GM23338 (cell line): Measurements from ENCODE around the gene ERCC5. TPM values are rescaled to one million over a fixed set of nuclear protein-coding genes. Genes with fewer than 3 reads are reported as not detected.

Source experiments
- ATAC-seq: fragments of 200-7000 bp; cut with Tn5 transposase; 3 replicates; pipeline ENCODE4 v1.9.1; 2020
- DNase-seq: peaks from one replicate; pipeline ENCODE4 v3.0.0-alpha.2; 2015; ENCODE audit warnings: low spot score
- H2AFZ ChIP-seq: fragments of 200-600 bp; sonication (generic); 2 replicates; pipeline ENCODE4 v1.8.0; 2016; ENCODE audit warnings: antibody characterized with exemption, mild to moderate bottlenecking, moderate library complexity
- H3F3A ChIP-seq: fragments of 200-600 bp; sonication (generic); replicated peaks from 2 replicates; pipeline ENCODE4 v1.8.0; 2017; ENCODE audit warnings: antibody characterized with exemption, mixed run types, low read depth
- H3K27ac ChIP-seq: fragments of 200-600 bp; sonication (generic); 2 replicates; pipeline ENCODE4 v1.6.1; 2016; ENCODE audit warnings: low read depth
- H3K27me3 ChIP-seq: fragments of 200-600 bp; sonication (generic); 2 replicates; pipeline ENCODE4 v1.8.0; 2016; ENCODE audit warnings: mild to moderate bottlenecking, mixed run types, moderate library complexity; ENCODE audit not compliant: insufficient read depth
- H3K36me3 ChIP-seq: fragments of 200-600 bp; sonication (generic); 2 replicates; pipeline ENCODE4 v1.8.0; 2016; ENCODE audit warnings: mild to moderate bottlenecking; ENCODE audit not compliant: insufficient read depth
- H3K4me1 ChIP-seq: fragments of 200-600 bp; sonication (generic); 2 replicates; pipeline ENCODE4 v1.8.0; 2016; ENCODE audit warnings: mild to moderate bottlenecking, moderate library complexity; ENCODE audit not compliant: insufficient read depth
- H3K4me2 ChIP-seq: fragments of 200-600 bp; sonication (generic); 2 replicates; pipeline ENCODE4 v1.7.1; 2017; ENCODE audit warnings: mixed run types
- H3K4me3 ChIP-seq: fragments of 200-600 bp; sonication (generic); 2 replicates; pipeline ENCODE4 v1.6.1; 2016; ENCODE audit warnings: mixed run types
- H3K79me2 ChIP-seq: fragments of 200-600 bp; sonication (generic); replicated peaks from 2 replicates; pipeline ENCODE4 v1.8.0; 2017; ENCODE audit warnings: mild to moderate bottlenecking; ENCODE audit not compliant: insufficient read depth
- H3K9me2 ChIP-seq: fragments of 200-600 bp; sonication (generic); 2 replicates; pipeline ENCODE4 v1.8.0; 2017; ENCODE audit not compliant: insufficient read depth
- H4K20me1 ChIP-seq: fragments of 200-600 bp; sonication (generic); replicated peaks from 2 replicates; pipeline ENCODE4 v1.8.0; 2017; ENCODE audit warnings: mild to moderate bottlenecking; ENCODE audit not compliant: insufficient read depth
- H3K27ac Mint-ChIP-seq: 2 replicates; pipeline ENCODE4 v1.8.0; 2020; ENCODE audit warnings: inconsistent platforms, mild to moderate bottlenecking, moderate library complexity, mixed read lengths
- H3K27me3 Mint-ChIP-seq: 3 replicates; pipeline ENCODE4 v1.8.0; 2022; ENCODE audit warnings: low read depth, mild to moderate bottlenecking, moderate library complexity, mixed read lengths, inconsistent platforms; ENCODE audit not compliant: insufficient read depth, poor library complexity
- H3K36me3 Mint-ChIP-seq: 3 replicates; pipeline ENCODE4 v1.8.0; 2021; ENCODE audit warnings: low read depth, mild to moderate bottlenecking, inconsistent platforms, moderate library complexity, mixed read lengths
- H3K4me1 Mint-ChIP-seq: 3 replicates; pipeline ENCODE4 v1.8.0; 2020; ENCODE audit warnings: mild to moderate bottlenecking, inconsistent platforms, mixed read lengths
- H3K4me3 Mint-ChIP-seq: 3 replicates; pipeline ENCODE4 v1.8.0; 2021; ENCODE audit warnings: moderate library complexity, mild to moderate bottlenecking, inconsistent platforms, mixed read lengths
- H3K9me3 Mint-ChIP-seq: 3 replicates; pipeline ENCODE4 v1.8.0; 2020; ENCODE audit warnings: moderate library complexity, mild to moderate bottlenecking, inconsistent platforms, mixed read lengths
- CREB1 ChIP-seq: fragments of 250-450 bp; sonication (Bioruptor Pico); IDR thresholded peaks from 2 replicates; pipeline ENCODE4 v1.5.0; 2020; ENCODE audit warnings: low read depth, mild to moderate bottlenecking, moderate library complexity
- EZH2 ChIP-seq: fragments of 200-600 bp; sonication (generic); IDR thresholded peaks from one replicate; pipeline ENCODE4 v1.8.0; 2017; ENCODE audit warnings: antibody characterized with exemption, mild to moderate bottlenecking, low read depth; ENCODE audit not compliant: unreplicated experiment
- EZH2phosphoT487 ChIP-seq: fragments of 200-600 bp; sonication (generic); IDR thresholded peaks from one replicate; pipeline ENCODE4 v1.8.1; 2018; ENCODE audit warnings: antibody characterized with exemption; ENCODE audit not compliant: unreplicated experiment
- NANOG ChIP-seq: IDR thresholded peaks from 2 replicates; pipeline ENCODE4 v1.6.1; 2016; ENCODE audit warnings: antibody characterized with exemption, borderline replicate concordance
- ZNF114 ChIP-seq: fragments of 250-450 bp; sonication (Bioruptor Pico); IDR thresholded peaks from 2 replicates; pipeline ENCODE4 v1.5.0; 2020; ENCODE audit warnings: mild to moderate bottlenecking, moderate library complexity
- polyA plus RNA-seq: library from polyadenylated mRNA; unstranded; fragments of >200 nt; fragmentation: Nextera tagmentation; extraction: Ambion mirVana; gene quantifications from 2 replicates; pipeline ENCODE4 v1.2.1, GENCODE V29; 2016
- total RNA-seq: library from RNA; depleted of rRNA; stranded (reverse); fragments of >200 nt; shearing (Covaris generic); gene quantifications from 2 replicates; pipeline ENCODE4 v1.2.3, GENCODE V29; 2014
- TF ChIP-seq, protein P1 (sequence below): IDR thresholded peaks from one replicate; pipeline ENCODE4 v1.6.1; 2018; ENCODE audit warnings: antibody characterized with exemption; ENCODE audit not compliant: unreplicated experiment
- TF ChIP-seq, protein P2 (sequence below), 2 experiments: fragments of 200-600 bp in 1 of 2; sonication (generic) in 1 of 2; conservative IDR thresholded peaks; 2 replicates each; pipeline versions ENCODE4 v1.5.1 to v1.6.1; 2016 to 2017; ENCODE audit warnings: antibody characterized with exemption in 2 of 2, low read depth in 2 of 2, mild to moderate bottlenecking in 2 of 2, moderate library complexity in 1 of 2
- TF ChIP-seq, protein P3 (sequence below): IDR thresholded peaks from 2 replicates; pipeline ENCODE4 v1.6.1; 2016; ENCODE audit warnings: antibody characterized with exemption

The ERCC5 gene
- total and polyA plus RNA-seq, 2 experiments from 2014 or later, result 25.4 to 26.2 TPM

DNA sequence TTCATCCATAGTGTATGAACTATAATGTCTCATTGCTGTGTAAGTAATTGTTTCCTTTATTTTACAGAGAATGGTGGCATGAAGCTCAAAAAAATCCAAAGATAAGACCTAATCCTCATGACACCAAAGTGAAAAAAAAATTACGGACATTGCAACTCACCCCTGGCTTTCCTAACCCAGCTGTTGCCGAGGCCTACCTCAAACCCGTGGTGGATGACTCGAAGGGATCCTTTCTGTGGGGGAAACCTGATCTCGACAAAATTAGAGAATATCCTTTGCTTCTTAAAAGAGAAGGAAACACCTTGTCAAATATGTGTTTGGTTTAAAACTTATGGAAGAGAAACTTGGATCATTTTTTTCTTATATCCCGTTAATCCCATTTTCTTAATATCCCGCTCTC, 26.3 kb downstream of the ERCC5 start:
- H3K79me2 ChIP-seq, result no peaks in the 10 kb centered on the region
- H3K4me3 Mint-ChIP-seq, result no peak overlapping the region
- H3K27ac ChIP-seq, result no peak overlapping the region
- 0 out of 2 replicates have a peak, but pooled peaks cover 2% of the 10 kb centered on the region for H4K20me1 ChIP-seq
- peaks cover 27% of the 10 kb centered on the region; the same call in 2 of the 3 replicates for H3K36me3 Mint-ChIP-seq
- no peak overlapping the region for H2AFZ ChIP-seq
- H3K4me3 ChIP-seq, result no peak overlapping the region
- no peaks in the 10 kb centered on the region for H3K27me3 Mint-ChIP-seq
- no peak overlapping the region for H3K4me2 ChIP-seq
- peaks cover 24% of the 10 kb centered on the region for H3K4me1 ChIP-seq
- TF ChIP-seq NANOG, result no peak
- no peak for TF ChIP-seq CREB1
- TF ChIP-seq ZNF114, result no peak
- TF ChIP-seq, protein P1, sequence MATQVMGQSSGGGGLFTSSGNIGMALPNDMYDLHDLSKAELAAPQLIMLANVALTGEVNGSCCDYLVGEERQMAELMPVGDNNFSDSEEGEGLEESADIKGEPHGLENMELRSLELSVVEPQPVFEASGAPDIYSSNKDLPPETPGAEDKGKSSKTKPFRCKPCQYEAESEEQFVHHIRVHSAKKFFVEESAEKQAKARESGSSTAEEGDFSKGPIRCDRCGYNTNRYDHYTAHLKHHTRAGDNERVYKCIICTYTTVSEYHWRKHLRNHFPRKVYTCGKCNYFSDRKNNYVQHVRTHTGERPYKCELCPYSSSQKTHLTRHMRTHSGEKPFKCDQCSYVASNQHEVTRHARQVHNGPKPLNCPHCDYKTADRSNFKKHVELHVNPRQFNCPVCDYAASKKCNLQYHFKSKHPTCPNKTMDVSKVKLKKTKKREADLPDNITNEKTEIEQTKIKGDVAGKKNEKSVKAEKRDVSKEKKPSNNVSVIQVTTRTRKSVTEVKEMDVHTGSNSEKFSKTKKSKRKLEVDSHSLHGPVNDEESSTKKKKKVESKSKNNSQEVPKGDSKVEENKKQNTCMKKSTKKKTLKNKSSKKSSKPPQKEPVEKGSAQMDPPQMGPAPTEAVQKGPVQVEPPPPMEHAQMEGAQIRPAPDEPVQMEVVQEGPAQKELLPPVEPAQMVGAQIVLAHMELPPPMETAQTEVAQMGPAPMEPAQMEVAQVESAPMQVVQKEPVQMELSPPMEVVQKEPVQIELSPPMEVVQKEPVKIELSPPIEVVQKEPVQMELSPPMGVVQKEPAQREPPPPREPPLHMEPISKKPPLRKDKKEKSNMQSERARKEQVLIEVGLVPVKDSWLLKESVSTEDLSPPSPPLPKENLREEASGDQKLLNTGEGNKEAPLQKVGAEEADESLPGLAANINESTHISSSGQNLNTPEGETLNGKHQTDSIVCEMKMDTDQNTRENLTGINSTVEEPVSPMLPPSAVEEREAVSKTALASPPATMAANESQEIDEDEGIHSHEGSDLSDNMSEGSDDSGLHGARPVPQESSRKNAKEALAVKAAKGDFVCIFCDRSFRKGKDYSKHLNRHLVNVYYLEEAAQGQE, result no peak
- TF ChIP-seq, protein P2, sequence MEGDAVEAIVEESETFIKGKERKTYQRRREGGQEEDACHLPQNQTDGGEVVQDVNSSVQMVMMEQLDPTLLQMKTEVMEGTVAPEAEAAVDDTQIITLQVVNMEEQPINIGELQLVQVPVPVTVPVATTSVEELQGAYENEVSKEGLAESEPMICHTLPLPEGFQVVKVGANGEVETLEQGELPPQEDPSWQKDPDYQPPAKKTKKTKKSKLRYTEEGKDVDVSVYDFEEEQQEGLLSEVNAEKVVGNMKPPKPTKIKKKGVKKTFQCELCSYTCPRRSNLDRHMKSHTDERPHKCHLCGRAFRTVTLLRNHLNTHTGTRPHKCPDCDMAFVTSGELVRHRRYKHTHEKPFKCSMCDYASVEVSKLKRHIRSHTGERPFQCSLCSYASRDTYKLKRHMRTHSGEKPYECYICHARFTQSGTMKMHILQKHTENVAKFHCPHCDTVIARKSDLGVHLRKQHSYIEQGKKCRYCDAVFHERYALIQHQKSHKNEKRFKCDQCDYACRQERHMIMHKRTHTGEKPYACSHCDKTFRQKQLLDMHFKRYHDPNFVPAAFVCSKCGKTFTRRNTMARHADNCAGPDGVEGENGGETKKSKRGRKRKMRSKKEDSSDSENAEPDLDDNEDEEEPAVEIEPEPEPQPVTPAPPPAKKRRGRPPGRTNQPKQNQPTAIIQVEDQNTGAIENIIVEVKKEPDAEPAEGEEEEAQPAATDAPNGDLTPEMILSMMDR (conservative IDR thresholded peaks at IDR 0.05; ENCODE audit: low read depth in 2 of 2), result no peak
- TF ChIP-seq EZH2, result no peak
- TF ChIP-seq EZH2phosphoT487, result no peak
- ATAC-seq, result no peak
- DNase-seq, result no peak
- H3K4me1 Mint-ChIP-seq, result peaks cover 20% of the 10 kb centered on the region
- no peaks in the 10 kb centered on the region for H3K27me3 ChIP-seq
- no peaks in the 10 kb centered on the region for H3K9me2 ChIP-seq
- H3K36me3 ChIP-seq, result peaks cover 17% of the 10 kb centered on the region; the same call in 1 of the 2 replicates
- H3K27ac Mint-ChIP-seq, result no peak overlapping the region
- no peaks in the 10 kb centered on the region for H3K9me3 Mint-ChIP-seq
- no peaks in the 10 kb centered on the region for H3F3A ChIP-seq

DNA sequence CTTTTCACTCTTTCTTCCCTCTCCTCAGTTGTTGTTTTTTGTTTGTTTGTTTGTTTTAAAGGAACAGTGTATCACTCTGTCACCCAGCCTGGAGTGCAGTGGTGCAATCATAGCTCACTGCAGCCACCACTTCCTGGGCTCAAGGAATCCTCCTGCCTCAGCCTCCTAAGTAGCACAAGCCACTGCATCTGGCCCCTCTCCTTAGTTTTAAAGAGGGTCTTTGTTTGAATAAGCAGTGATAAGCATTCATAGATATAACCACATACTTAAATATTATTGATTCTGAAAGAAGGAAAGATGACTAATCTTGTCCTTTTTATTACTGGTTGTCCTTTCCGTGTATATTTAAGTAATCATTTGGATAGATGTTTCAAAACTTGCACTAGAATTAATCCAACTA, 26.7 kb downstream of the ERCC5 start:
- DNase-seq (no peak), ATAC-seq (no peak)
- Histone ChIP-seq H3K4me1 (peaks cover 24% of the 10 kb centered on the region), H3K36me3 (peaks cover 17% of the 10 kb centered on the region; the same call in 1 of the 2 replicates), H3K4me3 (no peak overlapping the region), H2AFZ (no peak overlapping the region), H3K4me2 (no peak overlapping the region), H3F3A (no peaks in the 10 kb centered on the region), H3K27me3 (no peaks in the 10 kb centered on the region), H4K20me1 (0 out of 2 replicates have a peak, but pooled peaks cover 2% of the 10 kb centered on the region), H3K79me2 (no peaks in the 10 kb centered on the region), H3K9me2 (no peaks in the 10 kb centered on the region), H3K27ac (no peak overlapping the region)
- Mint-ChIP-seq H3K4me3 (no peak overlapping the region), H3K9me3 (no peaks in the 10 kb centered on the region), H3K27ac (no peak overlapping the region), H3K4me1 (peaks cover 24% of the 10 kb centered on the region), H3K27me3 (no peaks in the 10 kb centered on the region), H3K36me3 (peaks cover 23% of the 10 kb centered on the region; the same call in 2 of the 3 replicates)
- TF ChIP-seq ZNF114 (no peak), EZH2phosphoT487 (no peak)
- TF ChIP-seq, protein P2 (conservative IDR thresholded peaks at IDR 0.05; ENCODE audit: low read depth in 2 of 2), result no peak
- TF ChIP-seq, protein P3, sequence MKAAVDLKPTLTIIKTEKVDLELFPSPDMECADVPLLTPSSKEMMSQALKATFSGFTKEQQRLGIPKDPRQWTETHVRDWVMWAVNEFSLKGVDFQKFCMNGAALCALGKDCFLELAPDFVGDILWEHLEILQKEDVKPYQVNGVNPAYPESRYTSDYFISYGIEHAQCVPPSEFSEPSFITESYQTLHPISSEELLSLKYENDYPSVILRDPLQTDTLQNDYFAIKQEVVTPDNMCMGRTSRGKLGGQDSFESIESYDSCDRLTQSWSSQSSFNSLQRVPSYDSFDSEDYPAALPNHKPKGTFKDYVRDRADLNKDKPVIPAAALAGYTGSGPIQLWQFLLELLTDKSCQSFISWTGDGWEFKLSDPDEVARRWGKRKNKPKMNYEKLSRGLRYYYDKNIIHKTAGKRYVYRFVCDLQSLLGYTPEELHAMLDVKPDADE, result no peak
